A673 (cell line): ENCODE results near the gene SHISA5. TPM values are rescaled to one million over a fixed set of nuclear protein-coding genes. Genes with fewer than 3 reads are reported as not detected.

Source experiments
- BruUV-seq: library from RNA; stranded (reverse); fragments of 400-500 nt; replicated peaks from 2 replicates; lab custom pipeline; 2021; lab: Mats Ljungman, UMichigan
- CTCF ChIA-PET: fragments of 300-600 bp; sonication (Branson Sonifier 250); formaldehyde crosslinking; loops from one replicate; lab custom pipeline; 2022; ENCODE audit warnings: antibody characterized with exemption; lab: Charles Lee
- POLR2A ChIA-PET: fragments of 300-600 bp; sonication (Branson Sonifier 250); formaldehyde crosslinking; loops from one replicate; lab custom pipeline; 2022; ENCODE audit warnings: antibody characterized with exemption; ENCODE audit not compliant: low non-redundant PET; lab: Charles Lee
- DNase-seq: peaks from one replicate; pipeline ENCODE4 v3.0.0-alpha.2; 2015; ENCODE audit warnings: low spot score
- H3K27ac ChIP-seq: fragments of 200-600 bp; sonication (generic); 2 replicates; pipeline ENCODE4 v1.5.1; 2016; ENCODE audit warnings: mixed run types, low read depth, mild to moderate bottlenecking, mixed read lengths, antibody characterized with exemption, low read length; ENCODE audit not compliant: poor library complexity, severe bottlenecking
- H3K27me3 ChIP-seq: fragments of 200-600 bp; sonication (generic); replicated peaks from 2 replicates; pipeline ENCODE4 v1.6.1; 2017; ENCODE audit warnings: mixed run types, low read depth, mild to moderate bottlenecking, mixed read lengths, antibody characterized with exemption, low read length; ENCODE audit not compliant: insufficient read depth, poor library complexity
- H3K36me3 ChIP-seq: fragments of 200-600 bp; sonication (generic); 2 replicates; pipeline ENCODE4 v1.6.1; 2016; ENCODE audit warnings: mixed run types, mild to moderate bottlenecking, mixed read lengths, antibody characterized with exemption, low read length; ENCODE audit not compliant: insufficient read depth, poor library complexity, severe bottlenecking
- H3K4me1 ChIP-seq: fragments of 200-600 bp; sonication (generic); 2 replicates; pipeline ENCODE4 v1.6.1; 2017; ENCODE audit warnings: mixed run types, mild to moderate bottlenecking, mixed read lengths, antibody characterized with exemption, low read length; ENCODE audit not compliant: insufficient read depth, poor library complexity, severe bottlenecking
- H3K4me3 ChIP-seq: fragments of 200-600 bp; sonication (generic); 2 replicates; pipeline ENCODE4 v1.5.1; 2016; ENCODE audit warnings: low read depth, mixed run types, mild to moderate bottlenecking, mixed read lengths, low read length; ENCODE audit not compliant: poor library complexity, severe bottlenecking
- H3K9me3 ChIP-seq: fragments of 200-600 bp; sonication (generic); 2 replicates; pipeline ENCODE4 v1.6.1; 2016; ENCODE audit warnings: mixed run types, low read depth, mild to moderate bottlenecking, mixed read lengths, antibody characterized with exemption, low read length; ENCODE audit not compliant: poor library complexity, severe bottlenecking
- CTCF ChIP-seq: fragments of 300-800, 200-600 bp; sonication (generic); conservative IDR thresholded peaks from 2 replicates; pipeline ENCODE4 v1.5.1; 2017; ENCODE audit warnings: low read depth, mild to moderate bottlenecking, antibody characterized with exemption, low read length, moderate library complexity, mixed read lengths
- EZH2 ChIP-seq: fragments of 200-600 bp; sonication (generic); IDR thresholded peaks from 2 replicates; pipeline ENCODE4 v1.6.1; 2017; ENCODE audit warnings: borderline replicate concordance, low read depth, mild to moderate bottlenecking, mixed read lengths, antibody characterized with exemption, low read length; ENCODE audit not compliant: poor library complexity, severe bottlenecking
- intact Hi-C: fragments of 100-400 bp; cut with micrococcal nuclease; formaldehyde crosslinking; loops from one replicate; pipeline ENCODE4 v1.10.0; 2022; ENCODE audit not compliant: unreplicated experiment
- total RNA-seq: library from RNA; stranded (reverse); gene quantifications from 2 replicates; pipeline ENCODE4 v1.2.3, GENCODE V29; 2021

SHISA5 gene
- total RNA-seq, 1 experiment from 2014 or later = 61.8 TPM

GRCh38 chr3:48518638-48519276 is 14.8 kb upstream of the SHISA5 start:
- Histone ChIP-seq H3K4me1 (no peaks in the 10 kb centered on the region), H3K9me3 (no peaks in the 10 kb centered on the region), H3K4me3 (no peak overlapping the region), H3K27ac (no peak overlapping the region), H3K36me3 (no peaks in the 10 kb centered on the region), H3K27me3 (no peaks in the 10 kb centered on the region)
- POLR2A ChIA-PET = no interaction called here
- TF ChIP-seq CTCF (no peak), EZH2 (no peak)
- CTCF ChIA-PET = no interaction called here
- no peak for DNase-seq
- intact Hi-C loops = no loop called here
- no TSS peak for BruUV-seq

GRCh38 chr3:48518069-48518468 is 14.1 kb upstream of the SHISA5 start:
- DNase-seq = no peak
- no TSS peak for BruUV-seq

GRCh38 chr3:48516571-48516970 is 12.6 kb upstream of the SHISA5 start:
- no TSS peak for BruUV-seq
- intact Hi-C loops = no loop called here
- Histone ChIP-seq H3K27ac (no peak overlapping the region), H3K36me3 (no peaks in the 10 kb centered on the region), H3K9me3 (no peaks in the 10 kb centered on the region), H3K27me3 (no peaks in the 10 kb centered on the region), H3K4me3 (no peak overlapping the region), H3K4me1 (no peaks in the 10 kb centered on the region)
- ChIA-PET CTCF (no interaction called here), POLR2A (no interaction called here)
- TF ChIP-seq CTCF = no peak
- TF ChIP-seq EZH2 = no peak
- DNase-seq = no peak

More at GRCh38 chr3:48518069-48518468, 14.1 kb upstream of the SHISA5 start:
- ChIA-PET POLR2A (no interaction called here), CTCF (no interaction called here)
- Histone ChIP-seq H3K27ac (no peak overlapping the region), H3K36me3 (no peaks in the 10 kb centered on the region), H3K4me1 (no peaks in the 10 kb centered on the region), H3K9me3 (no peaks in the 10 kb centered on the region), H3K4me3 (no peak overlapping the region), H3K27me3 (no peaks in the 10 kb centered on the region)
- intact Hi-C loops = no loop called here
- TF ChIP-seq CTCF (no peak), EZH2 (no peak)
